ENCODE results near the gene USP40. TPM values are rescaled to one million over a fixed set of nuclear protein-coding genes. Genes with fewer than 3 reads are reported as not detected.

Gene USP40
- total RNA-seq, 1 experiment from 2014 or later: 62.0 TPM

- peak; percentile 96 for DNase-seq (ENCODE audit: low spot score)
Measured at GRCh38 chr2:233426619-233427342, 139.8 kb downstream of the USP40 start.

Other genes with a start within 250 kb of the USP40 start
- gene DGKD, start 212.3 kb downstream of the USP40 start, total RNA-seq (2014; rRNA removed; shearing (Covaris generic)): 14.8 and 16.4 TPM in 2 replicates
- gene UGT1A8, start 50.9 kb upstream of the USP40 start, total RNA-seq (2014; rRNA removed; shearing (Covaris generic)): not detected in 2 replicates
- not detected in 2 replicates for gene UGT1A10, start 69.7 kb upstream of the USP40 start, total RNA-seq (2014; rRNA removed; shearing (Covaris generic))
- gene UGT1A9, start 105.1 kb upstream of the USP40 start, total RNA-seq (2014; rRNA removed; shearing (Covaris generic)): not detected in 2 replicates
- not detected in 2 replicates for gene UGT1A7, start 115.1 kb upstream of the USP40 start, total RNA-seq (2014; rRNA removed; shearing (Covaris generic))
- gene UGT1A6, start 126.1 kb upstream of the USP40 start, total RNA-seq (2014; rRNA removed; shearing (Covaris generic)): 0.05 TPM in 1 of 2 replicates, not detected in the other
- not detected in 2 replicates for gene UGT1A5, start 146.1 kb upstream of the USP40 start, total RNA-seq (2014; rRNA removed; shearing (Covaris generic))
- not detected in 2 replicates for gene UGT1A4, start 152.0 kb upstream of the USP40 start, total RNA-seq (2014; rRNA removed; shearing (Covaris generic))
- gene UGT1A3, start 162.3 kb upstream of the USP40 start, total RNA-seq (2014; rRNA removed; shearing (Covaris generic)): not detected in 2 replicates
- not detected in 2 replicates for gene UGT1A1, start 193.5 kb upstream of the USP40 start, total RNA-seq (2014; rRNA removed; shearing (Covaris generic))
- 0.48 TPM in 1 of 2 replicates, not detected in the other for gene MROH2A, start 211.5 kb upstream of the USP40 start, total RNA-seq (2014; rRNA removed; shearing (Covaris generic))